Neuronal stem cell (in vitro differentiated cells): ENCODE results near the gene SSC5D.

Experiments used
- DNase-seq: peaks from one replicate; pipeline ENCODE4 v3.0.0-alpha.2; 2013; ENCODE audit warnings: low spot score
- H2AFZ ChIP-seq: one replicate; pipeline ENCODE4 v1.6.1; 2013; ENCODE audit warnings: mild to moderate bottlenecking, low read length, inconsistent platforms
- H2AK5ac ChIP-seq: 2 replicates; pipeline ENCODE4 v1.6.1; 2013; ENCODE audit warnings: low read depth, mild to moderate bottlenecking, inconsistent platforms, low read length, moderate library complexity, mixed read lengths
- H2BK120ac ChIP-seq: 2 replicates; pipeline ENCODE4 v1.6.1; 2013; ENCODE audit warnings: low read depth, mild to moderate bottlenecking, inconsistent platforms, low read length, moderate library complexity, mixed read lengths
- H2BK12ac ChIP-seq: one replicate; pipeline ENCODE4 v1.6.1; 2013; ENCODE audit warnings: low read length, inconsistent platforms
- H2BK15ac ChIP-seq: 2 replicates; pipeline ENCODE4 v1.6.1; 2013; ENCODE audit warnings: mild to moderate bottlenecking, low read length, inconsistent platforms, mixed read lengths
- H2BK5ac ChIP-seq: one replicate; pipeline ENCODE4 v1.6.1; 2013; ENCODE audit warnings: inconsistent platforms, mild to moderate bottlenecking, low read length, moderate library complexity
- H3K14ac ChIP-seq: one replicate; pipeline ENCODE4 v1.6.1; 2013; ENCODE audit warnings: low read length, inconsistent platforms
- H3K18ac ChIP-seq: 2 replicates; pipeline ENCODE4 v1.6.1; 2013; ENCODE audit warnings: low read length, inconsistent platforms
- H3K23ac ChIP-seq: 2 replicates; pipeline ENCODE4 v1.6.1; 2013; ENCODE audit warnings: low read depth, mild to moderate bottlenecking, mixed read lengths, low read length, inconsistent platforms; ENCODE audit not compliant: poor library complexity
- H3K27ac ChIP-seq: replicated peaks from 3 replicates; pipeline ENCODE4 v1.5.1; 2013; ENCODE audit warnings: low read length, inconsistent platforms
- H3K27me3 ChIP-seq, 3 experiments: 2 replicates each; pipeline ENCODE4 v1.6.1; 2013; ENCODE audit warnings: low read length in 3 of 3, mild to moderate bottlenecking in 2 of 3, inconsistent platforms in 1 of 3, low read depth in 1 of 3, mixed read lengths in 1 of 3, moderate library complexity in 1 of 3; ENCODE audit not compliant: control insufficient read depth in 3 of 3, insufficient read depth in 3 of 3
- H3K36me3 ChIP-seq, 2 donors: replicated peaks in 1 of 2; 2 replicates each; pipeline ENCODE4 v1.6.1; 2013; ENCODE audit warnings: low read length in 2 of 2; ENCODE audit not compliant: control insufficient read depth in 2 of 2, insufficient read depth in 2 of 2
- H3K4ac ChIP-seq: 2 replicates; pipeline ENCODE4 v1.6.1; 2013; ENCODE audit warnings: inconsistent platforms, mild to moderate bottlenecking, low read length, moderate library complexity
- H3K4me1 ChIP-seq, 2 donors: 1 replicate in 1 of 2; 2 replicates in 1 of 2; pipeline ENCODE4 v1.6.1; 2013; ENCODE audit warnings: low read length in 2 of 2, low read depth in 1 of 2; ENCODE audit not compliant: control insufficient read depth in 2 of 2, insufficient read depth in 1 of 2
- H3K4me2 ChIP-seq: one replicate; pipeline ENCODE4 v1.6.1; 2013; ENCODE audit warnings: mild to moderate bottlenecking, low read length, inconsistent platforms; ENCODE audit not compliant: insufficient read depth, poor library complexity, severe bottlenecking
- H3K4me3 ChIP-seq, 2 donors: 2 replicates each; pipeline ENCODE4 v1.5.1; 2013; ENCODE audit warnings: low read length in 2 of 2, mild to moderate bottlenecking in 2 of 2, inconsistent platforms in 1 of 2, moderate library complexity in 1 of 2
- H3K79me1 ChIP-seq: one replicate; pipeline ENCODE4 v1.6.1; 2013; ENCODE audit warnings: low read depth, mild to moderate bottlenecking, inconsistent platforms, low read length, moderate library complexity
- H3K9ac ChIP-seq: one replicate; pipeline ENCODE4 v1.6.1; 2013; ENCODE audit warnings: mild to moderate bottlenecking, low read depth, low read length, inconsistent platforms; ENCODE audit not compliant: poor library complexity
- H3K9me3 ChIP-seq, 2 donors: replicated peaks in 1 of 2; 2 replicates each; pipeline versions ENCODE3 to v1.6.1; 2013; ENCODE audit warnings: low read length in 2 of 2, mild to moderate bottlenecking in 2 of 2, inconsistent platforms in 1 of 2, low read depth in 1 of 2, mixed read lengths in 1 of 2, moderate library complexity in 1 of 2; ENCODE audit not compliant: control insufficient read depth in 2 of 2, insufficient read depth in 1 of 2
- H4K8ac ChIP-seq: one replicate; pipeline ENCODE4 v1.6.1; 2013; ENCODE audit warnings: low read depth, mild to moderate bottlenecking, inconsistent platforms, low read length, moderate library complexity
- H4K91ac ChIP-seq: one replicate; pipeline ENCODE4 v1.6.1; 2013; ENCODE audit warnings: low read length, low read depth, mild to moderate bottlenecking, inconsistent platforms; ENCODE audit not compliant: poor library complexity
- WGBS, 2 donors: extraction: QIAGEN DNeasy Blood & Tissue Kit; methylation state at CpG; one replicate each; pipeline ENCODE4 v1.1.7; 2013; ENCODE audit warnings: missing lambda C conversion rate in 2 of 2, mixed read lengths in 1 of 2; ENCODE audit not compliant: insufficient read length in 2 of 2, insufficient replicate concordance in 1 of 2; ENCODE audit errors: extremely low coverage in 2 of 2; 5-methylcytosine and 5-hydroxymethylcytosine counted together

SSC5D gene

DNA sequence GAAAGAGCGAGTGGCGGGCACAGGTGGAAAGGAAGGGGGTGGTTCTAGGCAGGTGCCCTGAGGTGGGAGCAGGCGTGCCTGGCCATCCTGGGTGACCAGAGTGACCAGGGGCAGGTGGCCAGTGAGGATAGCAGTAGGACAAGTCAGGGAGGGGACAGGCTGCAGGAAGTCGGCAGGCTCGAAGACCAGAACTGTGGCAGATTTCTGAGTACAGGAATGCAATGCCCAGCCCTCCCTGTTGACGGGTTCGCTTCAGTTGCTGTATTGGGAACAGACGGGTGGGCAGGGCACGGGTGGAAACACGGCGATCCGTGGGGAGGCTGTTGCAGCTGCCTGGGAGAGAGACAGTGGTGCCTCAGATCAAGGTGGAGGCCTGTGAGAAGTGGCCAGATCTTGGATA lies 9.9 kb upstream of the SSC5D start:
- H2BK120ac ChIP-seq: no peak overlapping the region
- WGBS, 2 donors: no CpG with 5 or more reads among the region's 12 CpGs

DNA sequence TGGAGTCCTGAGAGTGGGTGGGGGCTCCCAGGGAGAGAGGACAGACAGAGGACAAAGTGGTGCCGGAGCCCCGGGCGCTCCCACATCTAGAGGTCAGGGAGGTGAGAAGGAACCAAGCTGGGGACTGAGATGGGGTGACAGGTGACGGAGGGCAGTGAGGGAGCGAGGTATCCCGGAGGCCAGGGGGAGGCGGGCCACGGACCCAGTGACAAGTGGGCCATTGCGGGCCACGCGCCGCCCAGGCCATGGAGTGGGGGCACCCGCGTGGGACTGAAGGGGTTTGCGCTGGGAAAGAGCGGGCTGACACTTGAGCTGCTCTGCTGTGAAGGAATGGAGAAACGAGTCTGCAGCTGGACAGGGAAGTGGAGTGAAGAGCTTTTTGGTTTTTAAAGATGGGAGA lies 9.2 kb upstream of the SSC5D start:
- Histone ChIP-seq H3K27ac (no peak overlapping the region), H2BK120ac (no peak overlapping the region), H2AFZ (no peak overlapping the region), H3K4me3 (no peak overlapping the region), H3K79me1 (peaks cover 11% of the 10 kb centered on the region), H3K18ac (no peak overlapping the region), H2BK5ac (no peak overlapping the region), H4K8ac (no peak overlapping the region), H3K36me3 (peaks cover 4 to 14% of the 10 kb centered on the region in 2 donors), H3K9ac (no peak overlapping the region), H3K4ac (no peak overlapping the region), H3K9me3 (no peaks in the 10 kb centered on the region), H4K91ac (no peak overlapping the region), H3K14ac (no peak overlapping the region), H2AK5ac (no peak overlapping the region), H2BK12ac (no peak overlapping the region), H2BK15ac (no peak overlapping the region), H3K23ac (peak overlapping the region; percentile 22), H3K27me3 (no peaks in the 10 kb centered on the region), H3K4me2 (no peak overlapping the region), H3K4me1 (peaks cover 4 to 22% of the 10 kb centered on the region in 2 donors)
- DNase-seq: no peak
- no CpG with 5 or more reads among the region's 17 CpGs for WGBS, 2 donors

More for the DNA sequence above, 9.9 kb upstream of the SSC5D start:
- no peak overlapping the region for H3K14ac ChIP-seq
- peaks cover 9% of the 10 kb centered on the region for H3K79me1 ChIP-seq
- H3K18ac ChIP-seq: no peak overlapping the region
- H2AK5ac ChIP-seq: peak overlapping the region; percentile 67
- H2BK5ac ChIP-seq: no peak overlapping the region
- H4K91ac ChIP-seq: peak overlapping the region; percentile 46
- no peaks in the 10 kb centered on the region for H3K27me3 ChIP-seq
- no peak for DNase-seq
- peak overlapping the region; percentile 22 for H3K9ac ChIP-seq
- H2BK12ac ChIP-seq: no peak overlapping the region
- H3K36me3 ChIP-seq: peaks cover 4 to 8% of the 10 kb centered on the region in 2 donors
- H3K4me1 ChIP-seq: peaks cover 8 to 26% of the 10 kb centered on the region in 2 donors
- H3K27ac ChIP-seq: no peak overlapping the region
- no peaks in the 10 kb centered on the region for H3K9me3 ChIP-seq
- H2BK15ac ChIP-seq: no peak overlapping the region
- H2AFZ ChIP-seq: no peak overlapping the region
- H3K4ac ChIP-seq: peak overlapping the region; percentile 85
- no peak overlapping the region for H3K4me2 ChIP-seq
- H3K4me3 ChIP-seq: no peak overlapping the region
- no peak overlapping the region for H4K8ac ChIP-seq
- H3K23ac ChIP-seq: no peak overlapping the region

DNA sequence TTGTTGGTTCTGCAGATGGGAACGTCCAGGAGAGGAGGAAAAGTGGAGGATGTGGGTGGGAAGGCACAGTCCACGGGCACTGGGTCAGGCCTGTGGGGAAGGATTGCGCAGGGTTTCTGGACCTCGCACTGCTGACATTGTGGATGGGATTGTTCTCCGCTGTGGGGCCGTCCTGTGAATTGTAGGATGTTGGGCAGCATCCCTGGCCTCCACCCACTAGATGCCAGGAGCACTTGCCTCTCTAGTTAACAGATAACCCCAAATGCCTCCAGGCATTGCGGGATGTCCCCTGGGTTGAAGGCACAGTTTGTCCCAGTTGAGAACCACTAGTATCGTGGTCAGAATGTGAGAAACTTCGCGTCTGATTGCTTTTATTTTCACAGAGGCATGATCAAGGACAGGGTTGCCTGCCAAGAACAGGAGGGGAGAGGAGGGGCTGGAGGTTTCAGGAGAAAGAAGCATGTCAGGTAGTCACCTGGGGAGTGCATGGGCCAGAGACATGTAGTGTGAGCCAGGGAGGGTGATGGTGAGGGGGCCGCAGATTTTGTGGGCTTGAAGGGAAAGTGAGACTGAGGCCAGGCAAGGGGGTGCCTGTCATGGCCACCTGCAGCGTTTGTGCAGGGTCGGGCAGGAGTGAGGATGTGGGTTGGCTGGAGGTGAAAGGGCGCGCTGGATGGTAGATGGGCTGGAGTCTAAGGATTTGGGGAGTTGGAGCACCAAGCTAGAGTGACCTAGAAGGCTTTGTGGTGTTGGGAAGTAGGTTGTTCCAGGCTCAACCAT lies 8.6 kb upstream of the SSC5D start:
- Histone ChIP-seq H3K9me3 (no peaks in the 10 kb centered on the region), H3K27ac (no peak overlapping the region), H3K4ac (no peak overlapping the region), H3K18ac (peak overlapping the region; percentile 28), H2AK5ac (peak overlapping the region; percentile 68), H4K8ac (no peak overlapping the region), H3K27me3 (no peaks in the 10 kb centered on the region), H2BK5ac (no peak overlapping the region), H2BK120ac (no peak overlapping the region), H4K91ac (no peak overlapping the region), H3K4me3 (no peak overlapping the region), H3K79me1 (peaks cover 14% of the 10 kb centered on the region), H2AFZ (no peak overlapping the region), H3K23ac (no peak overlapping the region), H3K9ac (no peak overlapping the region), H2BK15ac (no peak overlapping the region), H3K36me3 (peaks cover 4 to 14% of the 10 kb centered on the region in 2 donors), H2BK12ac (no peak overlapping the region), H3K4me2 (no peak overlapping the region), H3K4me1 (peaks cover 10 to 22% of the 10 kb centered on the region in 2 donors), H3K14ac (no peak overlapping the region)
- DNase-seq: no peak
- no CpG with 5 or more reads among the region's 15 CpGs for WGBS, 2 donors

DNA sequence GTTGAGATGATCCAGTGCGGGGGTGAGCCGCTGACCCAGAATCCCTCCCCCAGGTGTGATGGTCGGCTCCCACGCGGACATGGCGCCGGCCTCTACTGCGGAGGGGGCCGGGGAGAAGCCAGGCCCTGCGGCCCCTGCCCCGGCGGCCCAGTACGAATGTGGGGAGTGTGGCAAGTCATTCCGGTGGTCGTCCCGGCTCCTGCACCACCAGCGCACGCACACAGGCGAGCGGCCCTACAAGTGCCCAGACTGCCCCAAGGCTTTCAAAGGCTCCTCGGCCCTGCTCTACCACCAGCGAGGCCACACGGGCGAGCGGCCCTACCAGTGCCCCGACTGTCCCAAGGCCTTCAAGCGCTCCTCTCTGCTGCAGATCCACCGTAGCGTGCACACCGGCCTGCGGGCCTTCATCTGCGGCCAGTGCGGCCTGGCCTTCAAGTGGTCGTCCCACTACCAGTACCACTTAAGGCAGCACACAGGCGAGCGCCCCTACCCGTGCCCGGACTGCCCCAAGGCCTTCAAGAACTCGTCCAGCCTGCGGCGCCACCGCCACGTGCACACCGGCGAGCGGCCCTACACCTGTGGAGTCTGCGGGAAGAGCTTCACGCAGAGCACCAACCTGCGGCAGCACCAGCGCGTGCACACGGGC lies 7.0 kb upstream of the SSC5D start:
- Histone ChIP-seq H3K4me3 (no peak overlapping the region), H4K91ac (no peak overlapping the region), H3K4ac (peak overlapping the region; percentile 37), H2AFZ (no peak overlapping the region), H3K27me3 (no peaks in the 10 kb centered on the region), H3K23ac (peak overlapping the region; percentile 73), H3K9ac (peak overlapping the region; percentile 63), H4K8ac (peak overlapping the region; percentile 43), H3K18ac (peak overlapping the region; percentile 64), H2BK12ac (peak overlapping the region; percentile 73), H3K4me1 (peaks cover 11 to 20% of the 10 kb centered on the region in 2 donors), H3K9me3 (no peaks in the 10 kb centered on the region), H2BK5ac (peak overlapping the region; percentile 71), H3K36me3 (peaks cover 4 to 14% of the 10 kb centered on the region in 2 donors), H3K79me1 (peaks cover 14% of the 10 kb centered on the region), H2BK120ac (no peak overlapping the region), H2BK15ac (peak overlapping the region; percentile 43), H3K14ac (no peak overlapping the region), H2AK5ac (peak overlapping the region; percentile 89), H3K27ac (no peak overlapping the region), H3K4me2 (peak overlapping the region; percentile 40)
- no peak for DNase-seq
- no CpG with 5 or more reads among the region's 52 CpGs for WGBS, 2 donors
